Subcutaneous adipose tissue (tissue), 4 donors: ENCODE measurements around the gene VEGFA. TPM values are rescaled to one million over a fixed set of nuclear protein-coding genes. Genes with fewer than 3 reads are reported as not detected.

Experiments used
- total RNA-seq, 4 donors: library from RNA; depleted of rRNA; stranded (reverse); fragments of >200 nt; gene quantifications; one replicate each; pipeline ENCODE4 v1.1.0, GENCODE V29; 2016
- TF ChIP-seq, protein P1 (sequence below): fragments of 450-650 bp; IDR thresholded peaks from one replicate; pipeline ENCODE4 v1.5.1; 2016; ENCODE audit warnings: low read depth, mild to moderate bottlenecking, control low read depth, antibody characterized with exemption, moderate library complexity

The VEGFA gene
- total RNA-seq, 4 donors from 2014 or later: 195 to 909 (median 398) TPM

DNA sequence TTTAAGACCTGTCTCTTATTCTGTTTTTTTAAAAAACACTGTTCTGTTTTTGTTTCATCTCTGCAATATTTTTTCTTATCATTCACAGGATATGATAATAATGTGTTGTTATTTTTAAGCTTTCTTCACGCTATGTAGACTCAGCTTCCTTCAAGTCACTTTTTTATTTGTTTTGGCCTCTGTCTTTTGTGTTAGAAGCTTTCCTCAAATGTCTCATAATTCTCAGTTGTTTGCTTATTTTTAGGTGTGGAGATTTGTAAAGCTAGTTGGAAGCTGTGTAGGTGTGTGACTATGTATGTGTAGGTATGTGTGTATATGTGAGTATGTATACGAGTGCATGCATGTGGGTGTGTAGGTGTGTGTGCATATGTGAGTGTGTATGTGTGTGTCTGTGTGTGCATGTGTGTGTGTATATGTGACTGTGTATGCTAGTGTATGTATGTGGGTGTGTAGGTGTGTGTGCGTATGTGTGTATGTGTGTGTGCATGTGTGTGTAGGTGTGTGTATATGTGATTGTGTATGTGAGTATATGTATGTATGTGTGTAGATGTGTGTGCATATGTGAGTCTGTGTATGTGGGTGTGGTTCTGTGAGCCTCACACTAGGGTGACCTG is 16.3 kb upstream of the VEGFA start:
- TF ChIP-seq, protein P1, sequence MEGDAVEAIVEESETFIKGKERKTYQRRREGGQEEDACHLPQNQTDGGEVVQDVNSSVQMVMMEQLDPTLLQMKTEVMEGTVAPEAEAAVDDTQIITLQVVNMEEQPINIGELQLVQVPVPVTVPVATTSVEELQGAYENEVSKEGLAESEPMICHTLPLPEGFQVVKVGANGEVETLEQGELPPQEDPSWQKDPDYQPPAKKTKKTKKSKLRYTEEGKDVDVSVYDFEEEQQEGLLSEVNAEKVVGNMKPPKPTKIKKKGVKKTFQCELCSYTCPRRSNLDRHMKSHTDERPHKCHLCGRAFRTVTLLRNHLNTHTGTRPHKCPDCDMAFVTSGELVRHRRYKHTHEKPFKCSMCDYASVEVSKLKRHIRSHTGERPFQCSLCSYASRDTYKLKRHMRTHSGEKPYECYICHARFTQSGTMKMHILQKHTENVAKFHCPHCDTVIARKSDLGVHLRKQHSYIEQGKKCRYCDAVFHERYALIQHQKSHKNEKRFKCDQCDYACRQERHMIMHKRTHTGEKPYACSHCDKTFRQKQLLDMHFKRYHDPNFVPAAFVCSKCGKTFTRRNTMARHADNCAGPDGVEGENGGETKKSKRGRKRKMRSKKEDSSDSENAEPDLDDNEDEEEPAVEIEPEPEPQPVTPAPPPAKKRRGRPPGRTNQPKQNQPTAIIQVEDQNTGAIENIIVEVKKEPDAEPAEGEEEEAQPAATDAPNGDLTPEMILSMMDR: no peak

DNA sequence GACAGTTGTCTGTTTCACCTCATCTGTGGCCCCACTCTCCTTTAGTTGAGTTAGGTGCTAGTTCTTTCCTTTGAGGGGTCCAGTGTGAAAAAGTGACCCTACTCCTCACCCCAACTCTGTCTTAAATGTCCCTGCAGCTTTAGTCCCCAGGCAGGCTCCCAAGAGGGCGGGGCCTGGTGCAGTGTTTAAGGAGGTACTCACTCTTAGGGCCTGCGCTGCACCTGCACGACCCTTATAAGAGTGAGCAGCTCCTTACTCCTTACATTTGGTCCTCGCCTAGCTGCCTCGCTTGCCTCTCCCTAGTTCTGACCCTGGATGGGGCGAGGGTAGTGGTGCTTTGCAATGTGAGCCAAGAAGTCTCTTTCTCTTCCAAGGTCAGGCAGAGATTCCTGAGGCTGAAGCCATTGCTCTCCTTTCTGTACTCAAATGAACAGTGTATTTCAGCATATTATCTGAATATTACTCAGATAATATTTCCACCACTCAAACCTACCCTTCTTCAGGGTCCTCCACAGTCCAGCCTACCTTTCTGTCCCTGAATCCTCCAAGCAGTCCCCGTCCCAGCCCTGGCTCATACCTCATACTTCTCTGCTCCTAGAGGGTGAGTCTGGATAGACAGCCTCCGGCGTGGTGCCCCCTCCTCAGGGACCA is 11.9 kb upstream of the VEGFA start:
- TF ChIP-seq, protein P1: no peak

DNA sequence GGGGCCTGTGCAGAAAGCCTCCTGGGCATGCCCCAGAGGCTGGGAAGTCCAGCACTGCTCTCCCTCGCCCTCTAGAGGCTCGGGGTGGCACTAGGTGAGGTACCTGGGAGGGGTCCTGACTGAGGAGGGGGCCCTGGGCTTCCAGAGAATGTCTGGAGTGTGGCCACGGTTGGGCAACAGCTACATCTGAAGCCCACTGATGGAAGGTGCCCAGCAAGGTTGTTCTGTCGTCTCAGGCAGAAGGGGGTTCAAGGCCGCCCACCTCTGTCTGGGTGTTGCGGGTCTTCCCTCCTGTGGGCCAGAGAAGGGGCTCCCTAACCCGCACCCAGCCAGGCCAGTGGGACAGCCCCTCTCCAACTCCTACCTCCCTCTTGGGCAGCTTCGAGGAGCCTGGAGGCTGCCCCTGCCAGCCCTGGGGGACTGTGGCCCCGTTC is 11.4 kb upstream of the VEGFA start:
- TF ChIP-seq, protein P1: no peak

DNA sequence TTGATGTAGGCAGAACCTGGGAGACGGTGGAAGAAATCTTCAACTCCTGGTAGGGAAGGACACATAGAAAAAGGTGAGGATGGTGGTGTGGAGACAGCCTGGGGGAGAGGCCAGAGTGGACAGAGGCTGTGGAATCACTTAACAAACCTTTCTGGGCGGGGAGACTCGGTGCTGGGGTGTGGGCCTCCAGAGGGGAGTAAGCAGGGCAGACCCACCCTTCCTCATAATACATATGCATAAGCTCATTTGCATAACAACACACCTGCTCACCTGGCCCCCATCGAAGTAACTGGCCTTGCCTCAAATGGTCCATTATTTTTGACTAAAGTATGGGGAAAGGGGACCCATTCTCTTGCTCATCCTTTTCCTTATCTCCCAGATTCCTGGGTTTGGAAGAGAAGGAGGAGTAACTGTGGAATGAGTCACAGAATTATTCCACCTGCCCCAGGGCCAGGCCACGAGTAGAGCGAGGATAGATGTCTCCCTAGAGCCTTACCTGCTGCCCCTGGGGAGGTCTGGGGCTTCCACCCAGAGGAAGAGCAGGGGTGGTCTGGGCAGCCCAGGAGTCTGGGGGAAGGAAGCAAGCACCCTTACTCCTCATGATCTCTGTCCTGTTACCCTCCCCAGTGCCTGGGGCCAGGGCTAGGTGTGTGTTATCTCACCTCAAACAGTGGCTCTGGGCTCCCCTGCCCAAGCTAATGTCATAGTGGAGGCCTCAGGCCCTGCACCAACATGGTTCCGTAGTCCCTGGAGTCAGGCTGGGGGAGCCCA is 10.7 kb upstream of the VEGFA start:
- TF ChIP-seq, protein P1: no peak

DNA sequence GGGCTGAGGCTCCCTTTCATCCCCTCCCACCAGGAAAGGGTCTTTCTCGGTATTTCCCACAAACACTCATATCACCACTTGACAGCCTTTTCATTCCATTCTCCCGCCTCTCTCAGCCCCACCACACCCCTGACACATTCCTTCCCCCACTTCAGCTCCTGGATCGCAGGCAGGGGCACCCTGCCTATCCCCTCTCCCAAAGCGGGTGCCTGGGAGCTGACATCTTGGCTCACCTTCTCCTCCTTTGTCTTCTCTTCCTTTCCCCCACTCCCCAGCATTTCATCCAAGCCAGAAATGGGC is 10.2 kb upstream of the VEGFA start:
- TF ChIP-seq, protein P1: no peak

DNA sequence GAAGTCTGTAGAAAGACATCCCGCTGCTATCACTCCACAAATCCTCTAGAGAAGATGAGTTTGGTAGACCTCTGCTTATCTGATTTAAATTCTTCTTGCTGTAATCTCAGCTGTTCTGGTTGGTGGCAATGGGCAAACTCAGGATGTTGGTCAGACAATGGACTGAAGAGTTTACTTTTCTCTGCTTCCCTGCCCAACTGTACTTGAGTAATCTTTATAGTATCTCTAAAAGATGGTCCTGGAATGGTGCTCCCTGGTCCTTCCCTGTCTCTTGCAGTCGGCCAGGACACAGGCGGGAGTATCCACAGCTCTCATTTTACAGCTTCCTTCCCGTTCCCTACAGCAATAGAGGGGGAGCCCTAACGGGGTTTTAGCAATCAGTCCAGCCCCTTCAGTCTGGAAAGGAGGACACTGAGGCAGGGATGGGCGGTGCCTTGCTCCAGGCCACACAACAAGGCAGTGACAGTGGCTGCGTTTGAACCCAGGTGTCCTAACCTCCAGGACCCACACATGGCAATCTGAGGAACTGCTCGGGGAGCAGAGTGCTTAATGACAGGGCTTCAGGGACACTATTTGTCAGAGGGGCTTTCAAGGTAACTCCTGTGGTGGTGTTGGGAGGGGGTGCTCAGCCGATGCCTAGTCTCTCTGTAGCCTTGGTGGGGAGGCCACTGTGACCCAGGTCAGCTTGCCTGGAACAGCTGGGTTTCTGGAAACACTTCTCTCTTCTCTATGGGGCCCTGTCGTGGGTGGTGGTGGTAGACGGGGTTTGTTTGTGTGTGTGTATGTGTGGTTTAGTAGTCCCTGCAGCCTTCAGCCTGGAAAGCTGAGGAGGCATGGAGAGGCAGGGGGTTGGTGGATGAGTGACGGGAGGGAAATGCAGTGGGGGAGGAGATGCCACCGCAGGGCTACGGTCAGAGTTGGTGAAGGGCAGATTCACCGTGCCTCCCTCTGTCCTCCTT is 9.5 kb upstream of the VEGFA start:
- TF ChIP-seq, protein P1: no peak
